Hepatocyte (in vitro differentiated cells): ENCODE data around the gene SLC25A18. TPM values are rescaled to one million over a fixed set of nuclear protein-coding genes. Genes with fewer than 3 reads are reported as not detected.

Experiments used
- DNase-seq: peaks from one replicate; pipeline ENCODE4 v3.0.0-alpha.2; 2016; ENCODE audit warnings: low spot score
- H2AFZ ChIP-seq: fragments of 200-600 bp; sonication (generic); 2 replicates; pipeline ENCODE4 v1.6.0; 2016; ENCODE audit warnings: antibody characterized with exemption, mild to moderate bottlenecking
- H3K27ac ChIP-seq: fragments of 200-600 bp; sonication (generic); 2 replicates; pipeline ENCODE4 v1.5.1; 2016; ENCODE audit warnings: mild to moderate bottlenecking
- H3K27me3 ChIP-seq: fragments of 200-600 bp; sonication (generic); 2 replicates; pipeline ENCODE4 v1.6.1; 2016
- H3K36me3 ChIP-seq: fragments of 200-600 bp; sonication (generic); replicated peaks from 2 replicates; pipeline ENCODE4 v1.5.1; 2016; ENCODE audit warnings: low read depth; ENCODE audit not compliant: insufficient read depth
- H3K4me1 ChIP-seq: fragments of 200-600 bp; sonication (generic); 2 replicates; pipeline ENCODE4 v1.5.1; 2016; ENCODE audit warnings: mild to moderate bottlenecking, moderate library complexity; ENCODE audit not compliant: insufficient read depth
- H3K4me2 ChIP-seq: fragments of 200-600 bp; sonication (generic); 2 replicates; pipeline ENCODE4 v1.6.0; 2016
- H3K4me3 ChIP-seq: fragments of 200-600 bp; sonication (generic); 2 replicates; pipeline ENCODE4 v1.5.1; 2016; ENCODE audit warnings: mild to moderate bottlenecking
- H3K79me2 ChIP-seq: fragments of 200-600 bp; sonication (generic); 2 replicates; pipeline ENCODE4 v1.6.0; 2017; ENCODE audit warnings: mild to moderate bottlenecking
- H3K9me2 ChIP-seq: fragments of 200-600 bp; sonication (generic); replicated peaks from 2 replicates; pipeline ENCODE4 v1.6.0; 2017; ENCODE audit warnings: mild to moderate bottlenecking; ENCODE audit not compliant: insufficient read depth
- H3K9me3 ChIP-seq: fragments of 200-600 bp; sonication (generic); 2 replicates; pipeline ENCODE4 v1.5.1; 2016; ENCODE audit warnings: low read depth, mild to moderate bottlenecking
- H4K20me1 ChIP-seq: fragments of 200-600 bp; sonication (generic); 2 replicates; pipeline ENCODE4 v1.6.0; 2016; ENCODE audit warnings: mild to moderate bottlenecking; ENCODE audit not compliant: insufficient read depth, poor library complexity, severe bottlenecking
- EZH2 ChIP-seq: fragments of 200-600 bp; sonication (generic); IDR thresholded peaks from 2 replicates; pipeline ENCODE4 v1.6.1; 2016; ENCODE audit warnings: antibody characterized with exemption, mild to moderate bottlenecking, borderline replicate concordance
- EZH2phosphoT487 ChIP-seq: fragments of 200-600 bp; sonication (generic); IDR thresholded peaks from one replicate; pipeline ENCODE4 v1.6.1; 2018; ENCODE audit warnings: antibody characterized with exemption, mild to moderate bottlenecking, low read depth, moderate library complexity; ENCODE audit not compliant: unreplicated experiment, severe bottlenecking
- WGBS: methylation state at CpG from one replicate; pipeline ENCODE4 v1.1.6; 2016; ENCODE audit warnings: low lambda C conversion rate; ENCODE audit errors: missing lambda C conversion rate; 5-methylcytosine and 5-hydroxymethylcytosine counted together
- polyA plus RNA-seq: library from polyadenylated mRNA; unstranded; fragments of >200 nt; fragmentation: Nextera tagmentation; extraction: Ambion mirVana; gene quantifications from 2 replicates; pipeline ENCODE4 v1.2.1, GENCODE V29; 2016
- total RNA-seq: library from RNA; depleted of rRNA; stranded (reverse); fragments of >200 nt; gene quantifications from 2 replicates; pipeline ENCODE4 v1.2.3, GENCODE V29; 2014
- TF ChIP-seq, protein P1 (sequence below): fragments of 200-600 bp; sonication (generic); IDR thresholded peaks from 2 replicates; pipeline ENCODE4 v1.5.1; 2016; ENCODE audit warnings: antibody characterized with exemption, mild to moderate bottlenecking; ENCODE audit not compliant: poor library complexity

SLC25A18 gene
- total and polyA plus RNA-seq, 2 experiments from 2014 or later = 3.5 to 4.2 TPM

- no peaks in the 10 kb centered on the region for H3K27me3 ChIP-seq
- no peak for DNase-seq
- no peaks in the 10 kb centered on the region for H3K4me1 ChIP-seq
- TF ChIP-seq EZH2phosphoT487 (no peak), EZH2 (no peak)
- TF ChIP-seq, protein P1, sequence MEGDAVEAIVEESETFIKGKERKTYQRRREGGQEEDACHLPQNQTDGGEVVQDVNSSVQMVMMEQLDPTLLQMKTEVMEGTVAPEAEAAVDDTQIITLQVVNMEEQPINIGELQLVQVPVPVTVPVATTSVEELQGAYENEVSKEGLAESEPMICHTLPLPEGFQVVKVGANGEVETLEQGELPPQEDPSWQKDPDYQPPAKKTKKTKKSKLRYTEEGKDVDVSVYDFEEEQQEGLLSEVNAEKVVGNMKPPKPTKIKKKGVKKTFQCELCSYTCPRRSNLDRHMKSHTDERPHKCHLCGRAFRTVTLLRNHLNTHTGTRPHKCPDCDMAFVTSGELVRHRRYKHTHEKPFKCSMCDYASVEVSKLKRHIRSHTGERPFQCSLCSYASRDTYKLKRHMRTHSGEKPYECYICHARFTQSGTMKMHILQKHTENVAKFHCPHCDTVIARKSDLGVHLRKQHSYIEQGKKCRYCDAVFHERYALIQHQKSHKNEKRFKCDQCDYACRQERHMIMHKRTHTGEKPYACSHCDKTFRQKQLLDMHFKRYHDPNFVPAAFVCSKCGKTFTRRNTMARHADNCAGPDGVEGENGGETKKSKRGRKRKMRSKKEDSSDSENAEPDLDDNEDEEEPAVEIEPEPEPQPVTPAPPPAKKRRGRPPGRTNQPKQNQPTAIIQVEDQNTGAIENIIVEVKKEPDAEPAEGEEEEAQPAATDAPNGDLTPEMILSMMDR = no peak
- WGBS = 98% methylated on average over 23 of the region's 23 CpGs
- no peaks in the 10 kb centered on the region for H4K20me1 ChIP-seq
- H2AFZ ChIP-seq = no peak overlapping the region
- H3K27ac ChIP-seq = no peak overlapping the region
- no peaks in the 10 kb centered on the region for H3K36me3 ChIP-seq
- H3K9me3 ChIP-seq = no peaks in the 10 kb centered on the region
- no peak overlapping the region for H3K4me3 ChIP-seq
- no peaks in the 10 kb centered on the region for H3K9me2 ChIP-seq
- H3K79me2 ChIP-seq = no peaks in the 10 kb centered on the region
- no peak overlapping the region for H3K4me2 ChIP-seq
These were observed 15.1 kb upstream of the SLC25A18 start for GRCh38 chr22:17548010-17548755.

GRCh38 chr22:17548756-17549035 is 14.6 kb upstream of the SLC25A18 start:
- no peak for DNase-seq
- Histone ChIP-seq H2AFZ (no peak overlapping the region), H3K27me3 (no peaks in the 10 kb centered on the region), H3K9me3 (no peaks in the 10 kb centered on the region), H3K4me3 (no peak overlapping the region), H3K9me2 (no peaks in the 10 kb centered on the region), H3K27ac (no peak overlapping the region), H4K20me1 (no peaks in the 10 kb centered on the region), H3K36me3 (no peaks in the 10 kb centered on the region), H3K4me2 (no peak overlapping the region), H3K4me1 (no peaks in the 10 kb centered on the region), H3K79me2 (no peaks in the 10 kb centered on the region)
- TF ChIP-seq EZH2 = no peak
- TF ChIP-seq, protein P1 = no peak
- TF ChIP-seq EZH2phosphoT487 = no peak
- WGBS = 98% methylated on average over 5 of the region's 5 CpGs

DNA sequence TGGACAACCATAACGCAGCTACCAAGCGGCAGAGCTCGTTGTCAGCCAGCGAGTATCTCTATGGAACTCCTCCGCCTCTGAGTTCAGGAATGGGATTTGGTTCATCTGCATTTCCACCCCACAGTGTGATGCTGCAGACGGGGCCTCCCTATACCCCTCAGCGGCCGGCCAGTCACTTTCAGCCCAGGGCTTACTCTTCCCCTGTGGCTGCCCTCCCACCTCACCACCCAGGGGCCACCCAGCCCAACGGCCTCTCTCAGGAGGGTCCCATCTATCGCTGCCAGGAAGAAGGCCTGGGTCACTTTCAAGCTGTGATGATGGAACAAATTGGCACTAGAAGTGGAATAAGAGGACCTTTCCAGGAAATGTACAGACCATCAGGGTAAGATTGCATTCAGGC is 14.1 kb upstream of the SLC25A18 start:
- no peak overlapping the region for H3K4me2 ChIP-seq
- no peaks in the 10 kb centered on the region for H3K9me2 ChIP-seq
- H3K27ac ChIP-seq = no peak overlapping the region
- no peaks in the 10 kb centered on the region for H3K36me3 ChIP-seq
- H3K27me3 ChIP-seq = no peaks in the 10 kb centered on the region
- no peak overlapping the region for H2AFZ ChIP-seq
- 96% methylated on average over 10 of the region's 10 CpGs for WGBS
- no peaks in the 10 kb centered on the region for H4K20me1 ChIP-seq
- DNase-seq = no peak
- no peaks in the 10 kb centered on the region for H3K4me1 ChIP-seq
- H3K9me3 ChIP-seq = no peaks in the 10 kb centered on the region
- H3K79me2 ChIP-seq = no peaks in the 10 kb centered on the region
- H3K4me3 ChIP-seq = no peak overlapping the region
- TF ChIP-seq, protein P1 = no peak
- TF ChIP-seq EZH2phosphoT487 (no peak), EZH2 (no peak)

GRCh38 chr22:17549655-17550054 is 13.6 kb upstream of the SLC25A18 start:
- Histone ChIP-seq H3K79me2 (no peaks in the 10 kb centered on the region), H3K9me3 (no peaks in the 10 kb centered on the region), H3K4me2 (no peak overlapping the region), H3K9me2 (no peaks in the 10 kb centered on the region), H4K20me1 (no peaks in the 10 kb centered on the region), H3K27me3 (no peaks in the 10 kb centered on the region), H3K36me3 (no peaks in the 10 kb centered on the region), H2AFZ (no peak overlapping the region), H3K4me3 (no peak overlapping the region), H3K4me1 (no peaks in the 10 kb centered on the region), H3K27ac (no peak overlapping the region)
- TF ChIP-seq EZH2 (no peak), EZH2phosphoT487 (no peak)
- TF ChIP-seq, protein P1 = no peak
- DNase-seq = no peak
- 96% methylated on average over 5 of the region's 5 CpGs for WGBS
